PC-9 (cell line): Measurements from ENCODE around the gene ABCG5.

Experiments
- CTCF ChIP-seq: fragments of 200-600 bp; sonication (generic); conservative IDR thresholded peaks from 2 replicates; pipeline ENCODE4 v1.6.1; 2017; ENCODE audit warnings: mixed run types, antibody characterized with exemption, mild to moderate bottlenecking, moderate library complexity
- EZH2 ChIP-seq: fragments of 200-600 bp; sonication (generic); IDR thresholded peaks from 2 replicates; pipeline ENCODE4 v1.8.0; 2017; ENCODE audit warnings: antibody characterized with exemption, low read depth

GRCh38 chr2:43877782-43878464 lies 39.3 kb upstream of the ABCG5 start:
- TF ChIP-seq CTCF (peak; percentile 99), EZH2 (no peak)
